Tibial nerve (tissue), 4 donors: Measurements from ENCODE around the gene THAP5. TPM values are rescaled to one million over a fixed set of nuclear protein-coding genes. Genes with fewer than 3 reads are reported as not detected.

Source experiments
- DNase-seq, 2 donors: peaks; one replicate each; pipeline ENCODE4 v3.0.0-alpha.2; 2019; ENCODE audit warnings: low spot score in 2 of 2
- H3K27ac ChIP-seq, 4 donors: fragments of 200-600 bp; sonication (generic) in 3 of 4; one replicate each; pipeline ENCODE4 v1.5.1; 2017 to 2019; ENCODE audit warnings: mild to moderate bottlenecking in 1 of 4
- H3K27me3 ChIP-seq, 2 donors: fragments of 200-600 bp; sonication (generic) in 1 of 2; one replicate each; pipeline versions ENCODE4 v1.5.1 to v1.6.0; 2017 to 2019
- H3K36me3 ChIP-seq, 3 donors: fragments of 200-600 bp; sonication (generic); one replicate each; pipeline ENCODE4 v1.5.1; 2018 to 2019
- H3K4me1 ChIP-seq, 4 donors: fragments of 200-600 bp; sonication (generic) in 3 of 4; one replicate each; pipeline ENCODE4 v1.5.1; 2017 to 2019
- H3K4me3 ChIP-seq, 4 donors: fragments of 200-600 bp; sonication (generic) in 3 of 4; one replicate each; pipeline ENCODE4 v1.5.1; 2017 to 2019; ENCODE audit warnings: mild to moderate bottlenecking in 1 of 4, moderate library complexity in 1 of 4
- H3K9me3 ChIP-seq, 4 donors: fragments of 200-600 bp; sonication (generic) in 3 of 4; one replicate each; pipeline ENCODE4 v1.5.1; 2017 to 2019
- CTCF ChIP-seq, 5 experiments: fragments of 200-600 bp in 3 of 5; fragments of 450-650 bp in 2 of 5; sonication (generic) in 3 of 5; IDR thresholded peaks; one replicate each; pipeline ENCODE4 v1.5.1; 2016 to 2019; ENCODE audit warnings: antibody characterized with exemption in 5 of 5, mild to moderate bottlenecking in 3 of 5, moderate library complexity in 2 of 5
- EP300 ChIP-seq, 2 donors: sonication (generic); formaldehyde crosslinking; IDR thresholded peaks; one replicate each; pipeline ENCODE4 v1.6.1; 2017; ENCODE audit warnings: antibody characterized with exemption in 2 of 2, mild to moderate bottlenecking in 1 of 2
- POLR2A ChIP-seq, 2 donors: fragments of 450-650 bp; IDR thresholded peaks; one replicate each; pipeline ENCODE4 v1.6.1; 2017; ENCODE audit warnings: antibody characterized with exemption in 2 of 2, mild to moderate bottlenecking in 2 of 2, moderate library complexity in 2 of 2
- WGBS, 2 donors: methylation state at CpG; one replicate each; pipeline ENCODE4 v1.1.5; 2018; 5-methylcytosine and 5-hydroxymethylcytosine counted together
- total RNA-seq, 4 donors: library from RNA; depleted of rRNA; stranded (reverse); fragments of >200 nt; gene quantifications; one replicate each; pipeline ENCODE4 v1.1.0, GENCODE V29; 2016

The THAP5 gene
- total RNA-seq, 4 donors from 2014 or later, result 20.3 to 33.0 (median 25.4) TPM

- Histone ChIP-seq H3K27me3 (no peaks in the 10 kb centered on the region), H3K4me3 (peak overlapping the region; percentile 51 to 85 (median 67)), H3K9me3 (no peaks in the 10 kb centered on the region), H3K27ac (peak overlapping the region; percentile 83 to 100 (median 98)), H3K36me3 (peaks cover 0 to 2% (median 0%) of the 10 kb centered on the region in 3 donors), H3K4me1 (peaks cover 0 to 40% (median 21%) of the 10 kb centered on the region in 4 donors)
- TF ChIP-seq CTCF (IDR thresholded peaks at IDR 0.05) (no peak), EP300 (IDR thresholded peaks at IDR 0.05) (no peak), POLR2A (IDR thresholded peaks at IDR 0.05) (no peak)
- no peak for DNase-seq
- 6% methylated on average over 3 of the region's 3 CpGs for WGBS, 2 donors
Measured at GRCh38 chr7:108526768-108527017, 42.8 kb downstream of the THAP5 start.

- 1% methylated on average over 33 to 61 of the region's 64 CpGs for WGBS, 2 donors
- Histone ChIP-seq H3K27me3 (no peaks in the 10 kb centered on the region), H3K36me3 (peaks cover 0 to 3% (median 0%) of the 10 kb centered on the region in 3 donors), H3K4me1 (peaks cover 0 to 45% (median 21%) of the 10 kb centered on the region in 4 donors), H3K9me3 (no peaks in the 10 kb centered on the region), H3K27ac (peak within 1 kb of the TSS; percentile 93 to 100 (median 98)), H3K4me3 (peak within 1 kb of the TSS; percentile 51 to 87 (median 76))
- TF ChIP-seq EP300 (IDR thresholded peaks at IDR 0.05) (peak; percentile 99), POLR2A (IDR thresholded peaks at IDR 0.05) (peak; percentile 91 to 96), CTCF (IDR thresholded peaks at IDR 0.05) (peak in 2 of 5 experiments; percentile 7 to 11)
- DNase-seq, result peak; percentile 99 to 100
Measured at GRCh38 chr7:108525985-108526767, 43.3 kb downstream of the THAP5 start, which contains the start of gene PNPLA8. TSS of gene PNPLA8 (minus strand) at chr7:108526135. CDS start at chr7:108515491, 10,644 bp downstream.

GRCh38 chr7:108525327-108525984 is 44.0 kb downstream of the THAP5 start:
- Histone ChIP-seq H3K36me3 (peaks cover 0 to 3% (median 0%) of the 10 kb centered on the region in 3 donors), H3K27me3 (no peaks in the 10 kb centered on the region), H3K27ac (peak overlapping the region; percentile 93 to 100 (median 98)), H3K9me3 (no peaks in the 10 kb centered on the region), H3K4me3 (peak overlapping the region; percentile 51 to 87 (median 76)), H3K4me1 (peaks cover 0 to 52% (median 22%) of the 10 kb centered on the region in 4 donors)
- no peak for DNase-seq
- no peak for TF ChIP-seq POLR2A (IDR thresholded peaks at IDR 0.05)
- TF ChIP-seq CTCF (IDR thresholded peaks at IDR 0.05), result peak in 2 of 5 experiments; percentile 42 to 49
- no peak for TF ChIP-seq EP300 (IDR thresholded peaks at IDR 0.05)
- WGBS, 2 donors, result 0% methylated on average over 9 to 18 of the region's 22 CpGs

- WGBS, 2 donors, result 77 to 85% methylated on average over 2 of the region's 2 CpGs
- Histone ChIP-seq H3K4me1 (peaks cover 0 to 66% (median 28%) of the 10 kb centered on the region in 4 donors), H3K27me3 (no peaks in the 10 kb centered on the region), H3K27ac (peak overlapping the region in 1 of 4 donors; percentile 24), H3K4me3 (no peak overlapping the region), H3K36me3 (peaks cover 0 to 10% (median 3%) of the 10 kb centered on the region in 3 donors), H3K9me3 (peaks cover 0 to 2% (median 0%) of the 10 kb centered on the region in 4 donors)
- no peak for DNase-seq
- TF ChIP-seq POLR2A (IDR thresholded peaks at IDR 0.05), result no peak
- TF ChIP-seq CTCF (IDR thresholded peaks at IDR 0.05), result no peak
- TF ChIP-seq EP300 (IDR thresholded peaks at IDR 0.05), result no peak
Measured at GRCh38 chr7:108522780-108523179, 46.7 kb downstream of the THAP5 start.

- Histone ChIP-seq H3K36me3 (peaks cover 0 to 29% (median 6%) of the 10 kb centered on the region in 3 donors), H3K27ac (no peak overlapping the region), H3K9me3 (peaks cover 0 to 4% (median 0%) of the 10 kb centered on the region in 4 donors), H3K27me3 (no peaks in the 10 kb centered on the region), H3K4me3 (no peak overlapping the region), H3K4me1 (peaks cover 0 to 62% (median 7%) of the 10 kb centered on the region in 4 donors)
- TF ChIP-seq EP300 (IDR thresholded peaks at IDR 0.05) (no peak), POLR2A (IDR thresholded peaks at IDR 0.05) (no peak), CTCF (IDR thresholded peaks at IDR 0.05) (no peak)
- no peak for DNase-seq
- 99 to 100% methylated on average over 3 of the region's 3 CpGs for WGBS, 2 donors
Measured at GRCh38 chr7:108517951-108518350, 51.6 kb downstream of the THAP5 start.
